ENCODE results near the gene CHD3. TPM values are rescaled to one million over a fixed set of nuclear protein-coding genes. Genes with fewer than 3 reads are reported as not detected.
"Not testable (repeated sequence)": the region's sequence is repeated elsewhere in the genome, so short reads cannot be mapped to it uniquely, and the experiment has no call there.

The CHD3 gene
- total RNA-seq, 1 donor from 2014 or later: 13.7 TPM

DNA sequence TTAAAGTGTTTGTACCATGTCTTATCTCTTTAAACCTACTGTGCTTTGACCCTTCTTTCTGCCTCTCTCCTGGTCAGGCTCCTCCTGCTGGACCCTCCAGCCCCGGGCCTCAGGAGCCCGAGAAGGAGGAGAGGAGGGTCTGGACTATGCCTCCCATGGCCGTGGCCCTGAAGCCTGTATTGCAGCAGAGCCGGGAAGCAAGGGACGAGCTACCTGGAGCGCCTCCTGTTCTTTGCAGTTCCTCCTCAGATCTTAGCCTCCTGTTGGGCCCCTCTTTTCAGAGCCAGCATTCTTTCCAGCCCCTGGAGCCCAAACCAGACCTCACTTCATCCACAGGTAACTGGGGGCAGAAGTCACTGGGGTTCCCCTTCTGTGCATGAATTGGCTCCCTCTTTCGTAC, 57.1 kb downstream of the CHD3 start:
- intact Hi-C loops (cut with DNase I): no loop called here
- ATAC-seq (ENCODE audit: poor library complexity) (no peak), DNase-seq (no peak)

DNA sequence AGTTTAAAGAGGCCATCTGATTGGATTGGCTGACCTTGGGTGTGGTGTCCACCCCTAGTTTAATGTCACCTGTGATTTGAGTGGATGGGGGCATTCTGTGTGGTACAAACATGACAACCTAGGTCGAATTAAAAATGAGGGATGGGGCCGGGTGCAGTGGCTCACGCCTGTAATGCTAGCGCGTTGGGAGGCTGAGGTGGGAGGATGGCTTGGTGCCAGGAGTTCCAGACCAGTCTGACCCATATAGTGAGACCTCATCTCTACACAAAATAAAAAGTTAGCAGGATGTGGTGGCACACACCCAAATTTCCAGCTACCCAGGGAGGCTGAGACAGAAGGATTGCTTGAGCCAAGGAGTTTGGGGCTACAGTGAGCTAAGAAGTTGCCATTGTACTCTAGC, 57.9 kb downstream of the CHD3 start:
- intact Hi-C loops (cut with DNase I): no loop called here
- DNase-seq: no peak
- no peak for ATAC-seq (ENCODE audit: poor library complexity)

GRCh38 chr17:7947651-7948050, 59.1 kb downstream of the CHD3 start:
- DNase-seq (no peak), ATAC-seq (ENCODE audit: poor library complexity) (no peak)
- intact Hi-C loops (cut with DNase I): no loop called here

GRCh38 chr17:7950578-7950977, 62.0 kb downstream of the CHD3 start:
- intact Hi-C loops (cut with DNase I): no loop called here
- DNase-seq: no peak
- no peak for ATAC-seq (ENCODE audit: poor library complexity)

GRCh38 chr17:7951143-7951792, 62.7 kb downstream of the CHD3 start:
- DNase-seq: no peak
- ATAC-seq (ENCODE audit: poor library complexity): no peak
- intact Hi-C loops (cut with DNase I): no loop called here

DNA sequence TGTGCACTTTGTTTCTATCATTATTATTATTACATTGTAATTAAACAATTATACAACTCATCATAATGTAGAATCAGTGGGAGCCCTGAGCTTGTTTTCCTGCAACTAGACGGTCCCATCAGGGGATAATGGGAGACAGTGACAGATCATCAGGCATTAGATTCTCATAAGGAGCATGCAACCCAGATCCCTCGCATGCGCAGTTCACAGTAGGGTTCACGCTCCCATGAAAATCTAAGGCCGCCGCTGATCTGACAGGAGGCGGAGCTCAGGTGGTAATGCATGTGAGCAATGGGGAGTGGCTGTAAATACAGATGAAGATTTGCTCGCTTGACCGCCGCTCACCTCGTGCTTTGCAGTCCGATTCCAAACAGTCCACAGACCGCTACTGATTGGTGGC, 64.7 kb downstream of the CHD3 start:
- DNase-seq; ATAC-seq (ENCODE audit: poor library complexity); intact Hi-C loops (cut with DNase I): not testable (repeated sequence)

DNA sequence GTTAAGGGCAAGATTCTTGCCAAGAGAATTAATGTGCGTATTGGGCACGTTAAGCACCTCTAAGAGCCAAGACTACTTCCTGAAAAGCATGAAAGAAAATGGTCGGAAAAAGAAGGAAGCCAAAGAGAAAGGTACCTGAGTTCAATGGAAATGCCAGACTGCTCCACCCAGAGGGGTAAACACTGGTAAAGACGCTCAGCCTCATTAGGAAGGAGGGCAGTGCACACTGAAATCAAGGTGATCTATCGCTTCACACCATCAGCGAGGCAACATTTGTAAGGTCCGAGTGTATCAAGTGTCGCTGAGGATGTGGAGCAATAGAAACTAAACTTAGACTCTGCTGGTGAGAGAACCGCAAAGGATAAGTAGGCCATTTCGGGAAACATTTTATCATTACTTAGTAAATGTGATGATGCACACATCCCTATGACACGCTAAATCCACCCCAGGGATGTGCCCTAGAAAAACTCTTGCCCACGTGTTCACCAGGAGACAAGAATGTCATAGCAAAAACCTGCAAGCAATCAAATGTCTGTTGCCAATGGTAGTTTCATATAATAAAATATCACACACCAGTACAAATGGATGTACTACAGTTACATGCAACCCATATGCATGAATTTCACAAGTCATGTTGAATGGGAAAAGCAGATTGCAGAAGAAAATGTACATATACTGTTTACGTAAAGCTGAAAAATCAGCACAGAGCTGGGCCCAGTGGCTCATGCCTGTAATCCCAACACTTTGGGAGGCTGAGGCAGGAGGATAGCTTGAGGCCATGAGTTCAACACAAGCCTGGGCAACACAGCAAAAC, 67.0 kb downstream of the CHD3 start:
- peak; percentile 79 for ATAC-seq (ENCODE audit: poor library complexity)
- intact Hi-C loops (cut with DNase I): no loop called here
- DNase-seq: no peak

GRCh38 chr17:7956228-7956965, 67.8 kb downstream of the CHD3 start:
- DNase-seq (peak; percentile 84), ATAC-seq (ENCODE audit: poor library complexity) (peak; percentile 95)

GRCh38 chr17:7959503-7960253, 71.1 kb downstream of the CHD3 start:
- intact Hi-C loops (cut with DNase I): no loop called here
- ATAC-seq (ENCODE audit: poor library complexity) (no peak), DNase-seq (no peak)

More at GRCh38 chr17:7956228-7956965, 67.8 kb downstream of the CHD3 start:
- intact Hi-C loops (cut with DNase I): no loop called here

DNA sequence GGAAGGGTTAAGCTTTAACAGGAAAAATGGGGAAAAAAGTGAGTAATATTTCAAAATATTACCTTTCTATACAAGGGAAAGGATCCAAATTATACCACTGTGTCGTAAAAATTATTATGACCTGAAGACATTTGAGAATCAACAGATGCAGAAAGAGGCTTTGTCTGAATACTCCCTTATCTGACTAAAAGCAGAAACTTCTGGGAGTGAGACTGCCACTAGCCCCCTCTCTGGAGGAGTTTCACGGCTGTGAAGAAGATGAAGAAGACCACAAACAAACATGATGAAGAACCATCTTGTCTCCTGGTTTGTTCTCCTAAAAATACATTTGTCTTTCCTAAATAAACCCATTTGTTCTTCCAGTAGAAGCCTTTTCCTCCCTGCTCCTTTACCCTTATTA, 72.8 kb downstream of the CHD3 start:
- no peak for DNase-seq
- intact Hi-C loops (cut with DNase I): no loop called here
- ATAC-seq (ENCODE audit: poor library complexity): no peak

Other genes starting within 250 kb of the CHD3 start
- 3.1 TPM for gene ATP1B2, start 237.9 kb upstream of the CHD3 start, total RNA-seq
- gene TP53, start 201.3 kb upstream of the CHD3 start, total RNA-seq: 11.5 TPM
- 4.2 TPM for gene WRAP53, start 200.3 kb upstream of the CHD3 start, total RNA-seq
- gene EFNB3, start 183.6 kb upstream of the CHD3 start, total RNA-seq: 0.13 TPM
- not detected for gene DNAH2, start 171.0 kb upstream of the CHD3 start, total RNA-seq
- 27.9 TPM for gene KDM6B, start 54.6 kb upstream of the CHD3 start, total RNA-seq
- 32.4 TPM for gene TMEM88, start 33.7 kb upstream of the CHD3 start, total RNA-seq
- 101 TPM for gene NAA38, start 31.2 kb upstream of the CHD3 start, total RNA-seq
- 24.2 TPM for gene CYB5D1, start 30.8 kb upstream of the CHD3 start, total RNA-seq
- 0.78 TPM for gene RNF227, start 27.5 kb downstream of the CHD3 start, total RNA-seq
- gene KCNAB3, start 41.1 kb downstream of the CHD3 start, total RNA-seq: 0.38 TPM
- 110 TPM for gene TRAPPC1, start 43.2 kb downstream of the CHD3 start, total RNA-seq
- gene CNTROB, start 43.4 kb downstream of the CHD3 start, total RNA-seq: 8.8 TPM
- not detected for gene GUCY2D, start 113.8 kb downstream of the CHD3 start, total RNA-seq
- not detected for gene ALOX15B, start 150.3 kb downstream of the CHD3 start, total RNA-seq
- gene ALOX12B, start 198.9 kb downstream of the CHD3 start, total RNA-seq: not detected
- gene ALOXE3, start 229.7 kb downstream of the CHD3 start, total RNA-seq: not detected
- gene HES7, start 235.3 kb downstream of the CHD3 start, total RNA-seq: 0.13 TPM

All from Right ventricle myocardium superior (tissue), 1 donor.